Progenitor cell of endocrine pancreas (in vitro differentiated cells): ENCODE measurements around the gene NPY1R. TPM values are rescaled to one million over a fixed set of nuclear protein-coding genes. Genes with fewer than 3 reads are reported as not detected.
A peak's percentile ranks its signal among the peaks of the same experiment; 100 is the strongest.

Source experiments
- DNase-seq: peaks from one replicate; pipeline ENCODE4 v3.0.0; 2021; ENCODE audit warnings: low spot score; ENCODE audit not compliant: unreplicated experiment
- H3K27ac Mint-ChIP-seq: 2 replicates; pipeline ENCODE4 v1.8.0; 2021; ENCODE audit warnings: mild to moderate bottlenecking, moderate library complexity, mixed read lengths
- H3K27me3 Mint-ChIP-seq: 2 replicates; pipeline ENCODE4 v1.8.0; 2021; ENCODE audit warnings: mixed read lengths
- H3K36me3 Mint-ChIP-seq: 2 replicates; pipeline ENCODE4 v1.8.0; 2022; ENCODE audit warnings: mixed read lengths; ENCODE audit not compliant: insufficient read depth
- H3K4me1 Mint-ChIP-seq: 2 replicates; pipeline ENCODE4 v1.8.0; 2021; ENCODE audit warnings: low read depth, mixed read lengths
- H3K4me3 Mint-ChIP-seq: 2 replicates; pipeline ENCODE4 v1.8.0; 2021; ENCODE audit warnings: low read depth, mild to moderate bottlenecking, moderate library complexity, mixed read lengths
- H3K9me3 Mint-ChIP-seq: 2 replicates; pipeline ENCODE4 v1.8.0; 2021; ENCODE audit warnings: low read depth, mixed read lengths
- CTCF ChIP-seq: fragments of 200-600 bp; sonication (generic); IDR thresholded peaks from one replicate; pipeline ENCODE4 v1.5.0; 2021; ENCODE audit warnings: antibody characterized with exemption, mild to moderate bottlenecking; ENCODE audit not compliant: unreplicated experiment
- total RNA-seq: library from RNA; stranded (reverse); gene quantifications from 2 replicates; pipeline ENCODE4 v1.2.1, GENCODE V29; 2021

The NPY1R gene
- total RNA-seq, 1 donor from 2014 or later: 13.7 TPM

DNA sequence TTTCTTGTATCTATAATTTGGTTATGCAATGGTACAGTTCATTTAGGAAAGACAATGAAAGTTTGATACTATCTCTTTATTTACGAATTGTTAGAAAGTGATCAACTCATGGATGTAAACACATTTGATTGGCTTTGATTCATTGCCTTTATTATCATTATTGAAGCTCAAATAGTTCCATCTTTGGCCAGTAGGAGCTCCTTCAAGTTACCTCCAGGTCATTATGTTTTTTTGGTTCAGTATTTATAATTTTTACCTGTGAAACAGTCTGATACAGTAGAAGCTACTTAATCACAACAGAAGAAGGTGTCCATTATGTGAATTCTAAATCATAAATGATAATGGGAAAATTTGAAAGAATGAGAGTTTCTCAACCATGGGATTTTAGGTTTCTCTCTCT lies 23.7 kb upstream of the NPY1R start:
- TF ChIP-seq CTCF: peak; percentile 30
- Mint-ChIP-seq H3K27me3 (no peaks in the 10 kb centered on the region), H3K36me3 (no peaks in the 10 kb centered on the region), H3K27ac (no peak overlapping the region), H3K4me1 (peaks cover 4% of the 10 kb centered on the region), H3K9me3 (no peaks in the 10 kb centered on the region), H3K4me3 (no peak overlapping the region)
- DNase-seq: no peak

- peaks cover 4% of the 10 kb centered on the region for H3K4me1 Mint-ChIP-seq
- no peak for DNase-seq
- H3K36me3 Mint-ChIP-seq: peaks cover 1% of the 10 kb centered on the region
- H3K9me3 Mint-ChIP-seq: no peaks in the 10 kb centered on the region
- peak overlapping the region; percentile 39 for H3K27ac Mint-ChIP-seq
- no peak overlapping the region for H3K4me3 Mint-ChIP-seq
- no peaks in the 10 kb centered on the region for H3K27me3 Mint-ChIP-seq
- TF ChIP-seq CTCF: no peak
These were observed 20.7 kb upstream of the NPY1R start for GRCh38 chr4:163353054-163353453.

- Mint-ChIP-seq H3K36me3 (peaks cover 1% of the 10 kb centered on the region), H3K4me3 (no peak overlapping the region), H3K27ac (no peak overlapping the region), H3K27me3 (peaks cover 10% of the 10 kb centered on the region), H3K4me1 (peaks cover 4% of the 10 kb centered on the region), H3K9me3 (no peaks in the 10 kb centered on the region)
- TF ChIP-seq CTCF: no peak
- DNase-seq: no peak
These were observed 18.3 kb upstream of the NPY1R start for GRCh38 chr4:163350672-163351071.

DNA sequence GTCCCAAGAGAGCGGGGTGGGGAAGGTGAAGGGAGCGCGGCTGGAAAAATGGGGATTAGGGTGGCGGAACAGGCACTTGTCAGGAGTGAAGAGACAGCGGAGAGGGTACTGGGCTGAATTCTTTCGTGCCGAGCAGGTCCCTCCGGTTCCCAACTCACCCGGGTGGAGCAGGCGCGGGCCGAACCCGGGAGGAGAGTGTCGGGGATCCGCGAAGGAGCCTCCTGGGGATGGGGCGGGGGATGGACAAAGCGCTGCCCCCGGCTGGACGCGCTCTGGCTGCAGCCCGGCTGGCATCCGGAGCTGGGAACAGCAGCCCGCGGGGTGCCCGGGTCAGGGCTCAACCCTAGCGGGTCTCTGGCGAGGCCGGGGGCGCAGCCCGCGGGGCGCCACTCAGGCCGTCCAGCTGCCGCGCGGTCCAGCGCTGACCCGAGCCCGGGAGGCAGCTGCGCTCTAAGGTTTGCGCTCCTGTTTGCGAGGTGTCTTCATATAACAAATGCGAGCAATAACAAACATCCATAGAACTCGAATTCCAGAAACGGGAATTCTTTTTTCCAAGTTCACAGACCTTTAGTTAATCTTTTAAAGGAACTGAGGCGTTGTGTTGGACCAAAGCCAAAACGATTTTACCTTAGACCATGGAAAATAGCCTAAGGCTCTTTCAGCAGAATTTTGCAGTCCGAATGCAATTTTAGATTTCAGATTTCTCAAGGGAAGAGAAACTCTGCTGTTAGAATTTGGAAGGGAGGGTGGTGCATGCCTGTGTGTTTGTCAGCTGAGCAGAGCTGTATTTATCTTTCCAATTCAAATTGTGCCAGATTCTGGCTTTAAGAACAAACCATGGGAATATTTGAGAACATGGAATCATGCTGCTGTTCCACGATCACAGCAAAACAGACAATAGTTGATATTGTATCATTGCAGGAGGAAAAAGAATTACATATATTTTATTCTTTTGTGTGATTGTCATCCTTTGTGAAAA lies 12.0 kb upstream of the NPY1R start:
- no peaks in the 10 kb centered on the region for H3K36me3 Mint-ChIP-seq
- no peak for TF ChIP-seq CTCF
- peak; percentile 19 for DNase-seq
- peak overlapping the region; percentile 78 for H3K4me3 Mint-ChIP-seq
- peaks cover 4% of the 10 kb centered on the region for H3K4me1 Mint-ChIP-seq
- no peak overlapping the region for H3K27ac Mint-ChIP-seq
- peaks cover 44% of the 10 kb centered on the region for H3K27me3 Mint-ChIP-seq
- no peaks in the 10 kb centered on the region for H3K9me3 Mint-ChIP-seq

- Mint-ChIP-seq H3K27me3 (peaks cover 50% of the 10 kb centered on the region), H3K27ac (no peak within 1 kb of the TSS), H3K4me3 (peak within 1 kb of the TSS; percentile 78), H3K9me3 (no peaks in the 10 kb centered on the region), H3K36me3 (no peaks in the 10 kb centered on the region), H3K4me1 (peaks cover 4% of the 10 kb centered on the region)
- DNase-seq: peak; percentile 26
- TF ChIP-seq CTCF: no peak
These were observed 11.3 kb upstream of the NPY1R start, which contains the start of gene NPY5R for GRCh38 chr4:163343604-163344146. NPY5R (plus strand) TSS chr4:163343892; CDS start chr4:163350274, 6,382 bp downstream.
